ENCODE results near the gene SLAMF9.
A peak's percentile ranks its signal among the peaks of the same experiment; 100 is the strongest.

Gene SLAMF9

GRCh38 chr1:159977364-159978106 lies 23.5 kb upstream of the SLAMF9 start:
- intact Hi-C loops (cut with DNase I), result no loop called here
- no peak for DNase-seq

GRCh38 chr1:159974350-159974965 lies 20.4 kb upstream of the SLAMF9 start:
- intact Hi-C loops (cut with DNase I), result no loop called here

GRCh38 chr1:159973350-159973940 lies 19.4 kb upstream of the SLAMF9 start:
- DNase-seq, result no peak
- intact Hi-C loops (cut with DNase I), result no loop called here

More at GRCh38 chr1:159974350-159974965, 20.4 kb upstream of the SLAMF9 start:
- no peak for DNase-seq

GRCh38 chr1:159972443-159973205 lies 18.6 kb upstream of the SLAMF9 start:
- intact Hi-C loops (cut with DNase I), result no loop called here
- no peak for DNase-seq

GRCh38 chr1:159970932-159971342 lies 16.9 kb upstream of the SLAMF9 start:
- no peak for DNase-seq
- intact Hi-C loops (cut with DNase I), result no loop called here

GRCh38 chr1:159968901-159969300 lies 14.9 kb upstream of the SLAMF9 start:
- intact Hi-C loops (cut with DNase I), result no loop called here
- no peak for DNase-seq

- no peak for DNase-seq
- intact Hi-C loops (cut with DNase I), result no loop called here
Measured at GRCh38 chr1:159965263-159965662, 11.2 kb upstream of the SLAMF9 start.

- intact Hi-C loops (cut with DNase I), result no loop called here
- no peak for DNase-seq
Measured at GRCh38 chr1:159964144-159964543, 10.1 kb upstream of the SLAMF9 start.

GRCh38 chr1:159962176-159962575 lies 8.1 kb upstream of the SLAMF9 start:
- intact Hi-C loops (cut with DNase I), result no loop called here

GRCh38 chr1:159961636-159962035 lies 7.6 kb upstream of the SLAMF9 start:
- no peak for DNase-seq
- intact Hi-C loops (cut with DNase I), result no loop called here

More at GRCh38 chr1:159962176-159962575, 8.1 kb upstream of the SLAMF9 start:
- DNase-seq, result no peak

GRCh38 chr1:159960721-159961381 lies 6.8 kb upstream of the SLAMF9 start:
- no peak for DNase-seq

GRCh38 chr1:159959451-159959850 lies 5.4 kb upstream of the SLAMF9 start:
- intact Hi-C loops (cut with DNase I), result no loop called here
- DNase-seq, result no peak

More at GRCh38 chr1:159960721-159961381, 6.8 kb upstream of the SLAMF9 start:
- intact Hi-C loops (cut with DNase I), result no loop called here

- intact Hi-C loops (cut with DNase I), result no loop called here
- DNase-seq, result no peak
Measured at GRCh38 chr1:159958719-159959380, 4.8 kb upstream of the SLAMF9 start.

GRCh38 chr1:159957824-159958268 lies 3.8 kb upstream of the SLAMF9 start:
- intact Hi-C loops (cut with DNase I), result no loop called here

GRCh38 chr1:159955456-159955855 lies 1.4 kb upstream of the SLAMF9 start:
- no peak for DNase-seq
- intact Hi-C loops (cut with DNase I), result no loop called here

More at GRCh38 chr1:159957824-159958268, 3.8 kb upstream of the SLAMF9 start:
- no peak for DNase-seq

- DNase-seq, result peak in 1 of 10 donors; percentile 8
- intact Hi-C loops (cut with DNase I), result no loop called here
Measured at GRCh38 chr1:159952932-159953331, 1.1 kb downstream of the SLAMF9 start.

- intact Hi-C loops (cut with DNase I), result no loop called here
- DNase-seq, result peak in 1 of 10 donors; percentile 26
Measured at GRCh38 chr1:159951551-159951950, 2.5 kb downstream of the SLAMF9 start.

GRCh38 chr1:159951016-159951415 lies 3.0 kb downstream of the SLAMF9 start:
- intact Hi-C loops (cut with DNase I), result no loop called here
- DNase-seq, result peak in 1 of 10 donors; percentile 22

GRCh38 chr1:159949981-159950381 lies 4.1 kb downstream of the SLAMF9 start:
- intact Hi-C loops (cut with DNase I), result no loop called here
- peak in 1 of 10 donors; percentile 29 for DNase-seq

GRCh38 chr1:159949123-159949522 lies 4.9 kb downstream of the SLAMF9 start:
- no peak for DNase-seq
- intact Hi-C loops (cut with DNase I), result no loop called here
